Measurements from ENCODE around the gene TLCD3A.

GRCh38 chr17:703081-703875, 29.1 kb upstream of the TLCD3A start:
- TF ChIP-seq, protein P1, sequence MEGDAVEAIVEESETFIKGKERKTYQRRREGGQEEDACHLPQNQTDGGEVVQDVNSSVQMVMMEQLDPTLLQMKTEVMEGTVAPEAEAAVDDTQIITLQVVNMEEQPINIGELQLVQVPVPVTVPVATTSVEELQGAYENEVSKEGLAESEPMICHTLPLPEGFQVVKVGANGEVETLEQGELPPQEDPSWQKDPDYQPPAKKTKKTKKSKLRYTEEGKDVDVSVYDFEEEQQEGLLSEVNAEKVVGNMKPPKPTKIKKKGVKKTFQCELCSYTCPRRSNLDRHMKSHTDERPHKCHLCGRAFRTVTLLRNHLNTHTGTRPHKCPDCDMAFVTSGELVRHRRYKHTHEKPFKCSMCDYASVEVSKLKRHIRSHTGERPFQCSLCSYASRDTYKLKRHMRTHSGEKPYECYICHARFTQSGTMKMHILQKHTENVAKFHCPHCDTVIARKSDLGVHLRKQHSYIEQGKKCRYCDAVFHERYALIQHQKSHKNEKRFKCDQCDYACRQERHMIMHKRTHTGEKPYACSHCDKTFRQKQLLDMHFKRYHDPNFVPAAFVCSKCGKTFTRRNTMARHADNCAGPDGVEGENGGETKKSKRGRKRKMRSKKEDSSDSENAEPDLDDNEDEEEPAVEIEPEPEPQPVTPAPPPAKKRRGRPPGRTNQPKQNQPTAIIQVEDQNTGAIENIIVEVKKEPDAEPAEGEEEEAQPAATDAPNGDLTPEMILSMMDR (conservative IDR thresholded peaks at IDR 0.05 in 1 of 2, IDR thresholded peaks at IDR 0.05 in 1 of 2; ENCODE audit: low read depth in 1 of 2, low read length in 2 of 2) = no peak
- TF ChIP-seq EZH2 (IDR thresholded peaks at IDR 0.05; ENCODE audit: low read length, missing control alignments) = no peak

Data from fibroblast of lung (primary cell).